ENCODE results near the gene PRSS53. TPM values are rescaled to one million over a fixed set of nuclear protein-coding genes. Genes with fewer than 3 reads are reported as not detected.

The PRSS53 gene
- total RNA-seq, 1 donor: 1.7 TPM

DNA sequence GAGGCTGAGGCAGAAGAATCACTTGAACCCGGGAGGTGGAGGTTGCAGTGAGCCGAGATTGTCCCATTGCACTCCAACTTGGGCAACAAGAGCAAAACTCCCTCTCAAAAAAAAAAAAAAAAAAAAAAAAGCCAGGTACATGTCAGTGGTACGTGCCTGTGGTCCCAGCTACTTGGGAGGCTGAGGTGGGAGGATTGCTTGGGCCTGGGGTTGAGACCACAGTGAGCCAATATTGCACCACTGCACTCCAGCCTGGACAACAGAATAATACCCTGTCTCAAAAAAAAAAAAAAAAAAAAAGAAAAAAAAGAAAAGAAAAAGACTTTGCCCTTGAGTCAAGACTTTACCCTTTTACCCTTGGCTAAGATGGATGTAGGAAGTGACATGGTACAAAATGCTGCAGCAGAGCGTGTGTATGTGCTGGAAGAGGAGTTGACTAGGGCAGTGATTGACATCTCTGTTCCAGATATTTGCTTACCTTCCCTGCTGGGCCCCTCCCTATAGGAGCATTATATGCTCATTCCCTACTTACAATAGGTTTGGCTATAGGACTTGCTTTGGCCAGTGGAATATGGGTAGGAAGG lies 44.8 kb downstream of the PRSS53 start:
- DNase-seq (ENCODE audit: low read depth): no peak
- TF ChIP-seq, protein P1, sequence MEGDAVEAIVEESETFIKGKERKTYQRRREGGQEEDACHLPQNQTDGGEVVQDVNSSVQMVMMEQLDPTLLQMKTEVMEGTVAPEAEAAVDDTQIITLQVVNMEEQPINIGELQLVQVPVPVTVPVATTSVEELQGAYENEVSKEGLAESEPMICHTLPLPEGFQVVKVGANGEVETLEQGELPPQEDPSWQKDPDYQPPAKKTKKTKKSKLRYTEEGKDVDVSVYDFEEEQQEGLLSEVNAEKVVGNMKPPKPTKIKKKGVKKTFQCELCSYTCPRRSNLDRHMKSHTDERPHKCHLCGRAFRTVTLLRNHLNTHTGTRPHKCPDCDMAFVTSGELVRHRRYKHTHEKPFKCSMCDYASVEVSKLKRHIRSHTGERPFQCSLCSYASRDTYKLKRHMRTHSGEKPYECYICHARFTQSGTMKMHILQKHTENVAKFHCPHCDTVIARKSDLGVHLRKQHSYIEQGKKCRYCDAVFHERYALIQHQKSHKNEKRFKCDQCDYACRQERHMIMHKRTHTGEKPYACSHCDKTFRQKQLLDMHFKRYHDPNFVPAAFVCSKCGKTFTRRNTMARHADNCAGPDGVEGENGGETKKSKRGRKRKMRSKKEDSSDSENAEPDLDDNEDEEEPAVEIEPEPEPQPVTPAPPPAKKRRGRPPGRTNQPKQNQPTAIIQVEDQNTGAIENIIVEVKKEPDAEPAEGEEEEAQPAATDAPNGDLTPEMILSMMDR (IDR thresholded peaks at IDR 0.05; ENCODE audit: insufficient read depth, low read depth, low read length): no peak
- H3K4me3 ChIP-seq (ENCODE audit: low read depth, low read length): no peak overlapping the region

DNA sequence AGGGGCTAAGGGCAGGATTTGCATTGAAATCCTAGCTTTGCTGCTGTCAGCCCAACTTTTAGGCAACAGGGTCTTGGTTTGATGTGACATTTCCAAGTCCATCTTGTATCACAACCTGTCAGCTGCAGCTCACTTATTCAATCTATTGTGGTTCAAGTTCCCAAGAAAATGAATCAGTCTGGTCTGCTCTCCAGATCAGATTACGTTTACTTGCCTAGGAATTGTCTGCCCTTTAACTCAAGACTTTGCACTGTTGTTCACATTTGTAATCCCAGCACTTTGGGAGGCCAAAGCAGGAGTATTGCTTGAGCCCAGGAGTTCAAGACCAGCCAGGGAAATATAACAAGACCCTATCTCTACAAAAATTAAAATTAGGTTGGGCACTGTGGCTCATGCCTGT lies 45.4 kb downstream of the PRSS53 start:
- TF ChIP-seq, protein P1 (IDR thresholded peaks at IDR 0.05; ENCODE audit: insufficient read depth, low read depth, low read length): no peak
- no peak for DNase-seq (ENCODE audit: low read depth)
- no peak overlapping the region for H3K4me3 ChIP-seq (ENCODE audit: low read depth, low read length)

DNA sequence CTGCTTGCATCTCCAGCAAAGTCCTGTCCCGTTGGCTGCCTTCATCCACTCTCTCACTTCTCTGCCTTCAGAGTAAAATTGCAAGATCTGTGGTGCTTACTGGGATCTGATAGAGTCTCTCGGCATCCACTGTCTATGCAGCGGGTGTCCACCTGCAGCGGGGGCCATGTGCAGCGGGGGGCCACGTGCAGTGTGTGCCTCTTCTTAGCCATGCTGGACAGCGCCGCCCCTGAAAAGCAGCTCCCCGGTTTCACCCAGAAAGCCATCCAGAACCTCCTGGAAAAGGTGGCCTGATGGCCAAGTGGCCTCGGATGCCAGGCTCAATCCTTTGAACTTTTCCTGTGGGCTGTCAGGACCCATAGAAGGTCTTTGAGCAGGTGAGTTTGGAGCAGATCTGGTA lies 45.9 kb downstream of the PRSS53 start:
- no peak for DNase-seq (ENCODE audit: low read depth)
- TF ChIP-seq, protein P1 (IDR thresholded peaks at IDR 0.05; ENCODE audit: insufficient read depth, low read depth, low read length): no peak
- no peak overlapping the region for H3K4me3 ChIP-seq (ENCODE audit: low read depth, low read length)

DNA sequence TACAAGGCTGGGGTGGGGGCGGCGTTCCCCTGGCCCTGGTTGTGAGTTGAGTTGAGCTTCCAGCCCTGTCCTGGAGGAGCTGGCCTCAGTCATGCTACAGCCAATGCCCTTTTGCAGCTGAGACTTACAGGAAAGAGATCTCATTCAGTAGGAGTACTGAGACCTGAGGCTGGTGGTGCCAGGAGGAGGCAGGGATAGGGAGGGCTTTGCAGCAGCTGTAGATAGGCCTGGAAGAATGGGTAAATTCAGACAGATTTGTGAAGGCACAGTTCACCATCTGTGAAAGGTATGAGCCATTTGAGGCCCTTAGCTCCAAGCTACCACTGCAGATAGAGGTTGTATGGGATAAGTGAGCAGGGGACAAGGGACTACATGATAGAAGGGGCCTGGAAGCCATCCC lies 49.8 kb downstream of the PRSS53 start:
- H3K4me3 ChIP-seq (ENCODE audit: low read depth, low read length): no peak overlapping the region
- TF ChIP-seq, protein P1 (IDR thresholded peaks at IDR 0.05; ENCODE audit: insufficient read depth, low read depth, low read length): no peak
- no peak for DNase-seq (ENCODE audit: low read depth)

DNA sequence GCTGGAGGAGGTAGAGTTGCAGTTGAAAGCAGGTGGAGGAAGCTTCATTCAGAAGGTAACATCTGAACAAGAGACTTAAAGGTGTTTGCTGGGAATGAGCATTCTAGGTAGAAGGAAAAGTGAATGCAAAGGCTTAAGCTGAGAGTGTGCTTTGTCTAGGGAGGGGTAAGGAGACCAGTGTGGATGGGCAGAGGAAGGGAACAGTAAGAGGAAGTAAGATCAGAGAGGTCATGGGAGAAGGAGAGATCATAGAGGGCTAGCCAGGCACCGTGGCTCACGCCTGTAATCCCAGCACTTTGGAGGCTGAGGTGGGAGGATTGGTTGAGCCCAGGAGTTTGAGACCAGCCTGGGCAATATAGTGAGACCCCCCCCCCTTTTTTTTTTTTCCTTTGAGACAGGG lies 52.1 kb downstream of the PRSS53 start:
- DNase-seq (ENCODE audit: low read depth): no peak
- H3K4me3 ChIP-seq (ENCODE audit: low read depth, low read length): no peak overlapping the region
- TF ChIP-seq, protein P1 (IDR thresholded peaks at IDR 0.05; ENCODE audit: insufficient read depth, low read depth, low read length): no peak

DNA sequence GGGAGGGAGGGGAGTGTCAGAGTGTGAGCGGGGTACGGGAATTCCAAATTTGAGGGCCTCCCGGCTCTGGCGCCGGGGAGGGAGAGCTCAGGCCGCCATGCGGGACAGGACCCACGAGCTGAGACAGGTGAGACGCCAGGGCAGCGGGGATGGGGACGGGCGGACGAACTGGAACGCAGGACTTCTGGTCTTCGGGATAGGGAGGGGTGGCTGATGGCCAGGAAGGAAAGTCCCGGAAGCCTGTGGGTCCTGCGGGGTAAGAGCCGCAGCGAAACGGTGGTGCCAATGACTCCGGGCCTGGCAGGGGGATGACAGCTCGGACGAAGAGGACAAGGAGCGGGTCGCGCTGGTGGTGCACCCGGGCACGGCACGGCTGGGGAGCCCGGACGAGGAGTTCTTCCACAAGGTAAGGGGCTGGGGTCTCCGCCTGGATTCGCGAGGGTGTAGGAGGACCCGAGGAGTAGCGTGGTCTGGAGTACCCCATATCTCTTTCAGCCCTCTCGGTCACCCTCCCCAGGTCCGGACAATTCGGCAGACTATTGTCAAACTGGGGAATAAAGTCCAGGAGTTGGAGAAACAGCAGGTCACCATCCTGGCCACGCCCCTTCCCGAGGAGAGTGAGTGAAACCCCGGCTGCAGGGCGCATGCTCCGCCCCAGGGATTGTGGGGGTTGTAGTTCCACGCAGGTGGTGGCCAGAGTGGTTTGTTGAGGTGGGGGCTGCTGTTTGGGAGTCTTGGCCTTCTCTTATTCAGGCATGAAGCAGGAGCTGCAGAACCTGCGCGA lies 54.8 kb downstream of the PRSS53 start:
- peak overlapping the region; percentile 94 for H3K4me3 ChIP-seq (ENCODE audit: low read depth, low read length)
- DNase-seq (ENCODE audit: low read depth): peak; percentile 76
- TF ChIP-seq, protein P1 (IDR thresholded peaks at IDR 0.05; ENCODE audit: insufficient read depth, low read depth, low read length): no peak

Other genes starting within 250 kb of the PRSS53 start
- gene BCL7C, start 194.9 kb downstream of the PRSS53 start, total RNA-seq: 35.0 and 51.2 TPM in 2 replicates
- gene CTF1, start 192.3 kb downstream of the PRSS53 start, total RNA-seq: 3.2 and 3.5 TPM in 2 replicates
- 26.8 and 29.3 TPM in 2 replicates for gene FBXL19, start 165.4 kb downstream of the PRSS53 start, total RNA-seq
- gene ORAI3, start 139.9 kb downstream of the PRSS53 start, total RNA-seq: 43.6 and 45.7 TPM in 2 replicates
- gene SETD1A, start 131.2 kb downstream of the PRSS53 start, total RNA-seq: 3.5 and 8.1 TPM in 2 replicates
- gene HSD3B7, start 103.7 kb downstream of the PRSS53 start, total RNA-seq: 24.8 and 26.8 TPM in 2 replicates
- 2.2 and 2.6 TPM in 2 replicates for gene STX1B, start 78.3 kb downstream of the PRSS53 start, total RNA-seq
- gene STX4, start 55.4 kb downstream of the PRSS53 start, total RNA-seq: 15.5 and 24.2 TPM in 2 replicates
- 16.0 and 27.1 TPM in 2 replicates for gene ZNF668, start 14.7 kb downstream of the PRSS53 start, total RNA-seq
- gene ZNF646, start 14.5 kb downstream of the PRSS53 start, total RNA-seq: 13.4 and 15.8 TPM in 2 replicates
- 68.2 and 76.0 TPM in 2 replicates for gene VKORC1, start 5.9 kb upstream of the PRSS53 start, total RNA-seq
- 28.1 and 34.1 TPM in 2 replicates for gene BCKDK, start 19.4 kb upstream of the PRSS53 start, total RNA-seq
- 23.8 and 24.6 TPM in 2 replicates for gene KAT8, start 28.7 kb upstream of the PRSS53 start, total RNA-seq
- under 0.01 TPM in 1 of 2 replicates, not detected in the other for gene PRSS8, start 46.8 kb upstream of the PRSS53 start, total RNA-seq
- under 0.01 and 0.32 TPM in 2 replicates for gene PRSS36, start 61.1 kb upstream of the PRSS53 start, total RNA-seq
- gene FUS, start 91.2 kb upstream of the PRSS53 start, total RNA-seq: 47.4 and 54.4 TPM in 2 replicates
- 85.9 and 176 TPM in 2 replicates for gene PYCARD, start 113.8 kb upstream of the PRSS53 start, total RNA-seq
- not detected in 2 replicates for gene TRIM72, start 125.2 kb upstream of the PRSS53 start, total RNA-seq
- gene PYDC1, start 128.2 kb upstream of the PRSS53 start, total RNA-seq: not detected in 2 replicates
- not detected in 2 replicates for gene ITGAM, start 171.0 kb upstream of the PRSS53 start, total RNA-seq

Data from fibroblast of villous mesenchyme (primary cell).